Measurements from ENCODE around the gene PLA2G2D. TPM values are rescaled to one million over a fixed set of nuclear protein-coding genes. Genes with fewer than 3 reads are reported as not detected.

PLA2G2D gene
- total and polyA plus RNA-seq, 9 of the 15 experiments (the other 6 are each of a cell fraction or from before 2014, with no cell fraction given), result not detected

- TF ChIP-seq CEBPZ (IDR thresholded peaks at IDR 0.05; ENCODE audit: borderline replicate concordance, low read depth, low read length), result no peak
- TF ChIP-seq RAD21 (CRISPR knock-in tag; conservative IDR thresholded peaks at IDR 0.05 in 1 of 2, IDR thresholded peaks at IDR 0.05 in 1 of 2), result peak; percentile 88 to 93
- TF ChIP-seq ZBTB17 (CRISPR knock-in tag; IDR thresholded peaks at IDR 0.05), result no peak
- no peak for TF ChIP-seq PHF8 (IDR thresholded peaks at IDR 0.05; ENCODE audit: borderline replicate concordance, low read length)
- TF ChIP-seq STAT5A (IDR thresholded peaks at IDR 0.05; ENCODE audit: borderline replicate concordance, low read length), result no peak
- no peak for TF ChIP-seq PHB2 (IDR thresholded peaks at IDR 0.05; ENCODE audit: low read depth)
- TF ChIP-seq CC2D1A (IDR thresholded peaks at IDR 0.05), result peak; percentile 65
- TF ChIP-seq ZBTB9 (CRISPR knock-in tag; IDR thresholded peaks at IDR 0.05), result no peak
- TF ChIP-seq ARID2 (IDR thresholded peaks at IDR 0.05), result peak; percentile 17; the same call in 1 of the 2 replicates
- TF ChIP-seq ZNF644 (tag; IDR thresholded peaks at IDR 0.05; ENCODE audit: low read depth), result no peak
- TF ChIP-seq GTF2A2 (tag; IDR thresholded peaks at IDR 0.05), result no peak
- no peak for TF ChIP-seq DDX20 (tag; IDR thresholded peaks at IDR 0.05; ENCODE audit: low read depth)
- no peak for TF ChIP-seq EGR1 (conservative IDR thresholded peaks at IDR 0.05)
- peak; percentile 83 for TF ChIP-seq SMC3 (conservative IDR thresholded peaks at IDR 0.05; ENCODE audit: insufficient read depth, low read depth, low read length)
- no peak for TF ChIP-seq ZNF707 (CRISPR knock-in tag; conservative IDR thresholded peaks at IDR 0.05)
- TF ChIP-seq MXI1 (IDR thresholded peaks at IDR 0.05; ENCODE audit: low read depth, low read length), result no peak
- no peak for TF ChIP-seq POLR2H (tag; IDR thresholded peaks at IDR 0.05; ENCODE audit: low read depth)
- no peak for TF ChIP-seq SP2 (IDR thresholded peaks at IDR 0.05; ENCODE audit: extremely low read depth, low read depth, low read length, poor library complexity, severe bottlenecking)
- no peak for TF ChIP-seq TAF9B (IDR thresholded peaks at IDR 0.05; ENCODE audit: partially characterized antibody)
- no peak for TF ChIP-seq ZNF354B (CRISPR knock-in tag; IDR thresholded peaks at IDR 0.05)
- no peak for TF ChIP-seq CBX1 (IDR thresholded peaks at IDR 0.05; ENCODE audit: low read depth)
- TF ChIP-seq POLR2AphosphoS5 (IDR thresholded peaks at IDR 0.05; ENCODE audit: control insufficient read depth, insufficient read depth, low read depth, low read length), result no peak
- TF ChIP-seq GABPB2 (CRISPR knock-in tag; conservative IDR thresholded peaks at IDR 0.05), result no peak
- no peak for TF ChIP-seq ZBTB12 (CRISPR knock-in tag; IDR thresholded peaks at IDR 0.05)
Measured at GRCh38 chr1:20100632-20101355, 18.5 kb downstream of the PLA2G2D start (continued).
